ENCODE data around the gene ARHGAP8.

DNA sequence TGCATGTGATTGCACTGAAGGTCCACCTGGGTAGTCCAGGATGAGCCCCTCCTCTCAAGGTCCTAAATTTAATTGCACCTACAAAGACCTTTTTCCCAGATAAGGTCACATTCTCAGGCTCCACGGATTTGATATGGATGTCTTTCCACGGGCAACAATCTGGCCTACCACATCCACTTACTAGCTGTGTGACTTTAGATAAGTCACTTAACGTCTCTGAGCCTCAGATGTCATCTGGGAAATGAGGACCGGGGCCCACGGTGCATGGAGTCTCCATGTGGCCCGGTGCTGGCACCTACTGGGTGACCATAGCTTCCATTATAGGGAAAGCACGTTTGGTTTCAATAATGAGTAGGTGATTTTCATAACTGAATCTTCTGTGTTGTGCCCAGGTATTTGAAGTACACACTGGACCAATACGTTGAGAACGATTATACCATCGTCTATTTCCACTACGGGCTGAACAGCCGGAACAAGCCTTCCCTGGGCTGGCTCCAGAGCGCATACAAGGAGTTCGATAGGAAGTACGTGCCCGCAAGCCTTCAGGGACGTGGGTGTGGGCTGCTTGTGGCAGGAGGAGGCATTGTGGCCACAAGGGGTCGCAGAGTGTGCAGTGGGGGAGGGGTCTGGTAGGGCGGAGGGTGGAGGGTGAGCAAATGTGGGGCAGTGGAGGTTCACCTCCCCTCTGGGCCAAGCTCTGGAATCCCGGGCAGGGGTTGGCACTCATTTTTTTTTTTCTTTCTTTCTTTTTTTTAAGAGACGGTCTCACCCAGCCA lies 55.7 kb downstream of the ARHGAP8 start:
- TF ChIP-seq, protein P1, sequence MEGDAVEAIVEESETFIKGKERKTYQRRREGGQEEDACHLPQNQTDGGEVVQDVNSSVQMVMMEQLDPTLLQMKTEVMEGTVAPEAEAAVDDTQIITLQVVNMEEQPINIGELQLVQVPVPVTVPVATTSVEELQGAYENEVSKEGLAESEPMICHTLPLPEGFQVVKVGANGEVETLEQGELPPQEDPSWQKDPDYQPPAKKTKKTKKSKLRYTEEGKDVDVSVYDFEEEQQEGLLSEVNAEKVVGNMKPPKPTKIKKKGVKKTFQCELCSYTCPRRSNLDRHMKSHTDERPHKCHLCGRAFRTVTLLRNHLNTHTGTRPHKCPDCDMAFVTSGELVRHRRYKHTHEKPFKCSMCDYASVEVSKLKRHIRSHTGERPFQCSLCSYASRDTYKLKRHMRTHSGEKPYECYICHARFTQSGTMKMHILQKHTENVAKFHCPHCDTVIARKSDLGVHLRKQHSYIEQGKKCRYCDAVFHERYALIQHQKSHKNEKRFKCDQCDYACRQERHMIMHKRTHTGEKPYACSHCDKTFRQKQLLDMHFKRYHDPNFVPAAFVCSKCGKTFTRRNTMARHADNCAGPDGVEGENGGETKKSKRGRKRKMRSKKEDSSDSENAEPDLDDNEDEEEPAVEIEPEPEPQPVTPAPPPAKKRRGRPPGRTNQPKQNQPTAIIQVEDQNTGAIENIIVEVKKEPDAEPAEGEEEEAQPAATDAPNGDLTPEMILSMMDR (IDR thresholded peaks at IDR 0.05): no peak
- no peak for TF ChIP-seq POLR2A (IDR thresholded peaks at IDR 0.05)
